Measurements from ENCODE around the gene MGST2.

GRCh38 chr4:139617702-139618490, 47.7 kb upstream of the MGST2 start:
- no peak for TF ChIP-seq SP1 (CRISPR knock-in tag; conservative IDR thresholded peaks at IDR 0.05)
- no peak for TF ChIP-seq ZNF317 (CRISPR knock-in tag; IDR thresholded peaks at IDR 0.05; ENCODE audit: borderline replicate concordance, low read depth)
- peak; percentile 42 for TF ChIP-seq CTCF (IDR thresholded peaks at IDR 0.05)
- no peak for TF ChIP-seq ETV6 (CRISPR knock-in tag; IDR thresholded peaks at IDR 0.05)
